Peyer's patch (tissue), 4 donors: ENCODE data around the gene COMMD7.

ENCODE experiments used
- POLR2A ChIP-seq, 2 donors: fragments of 450-650 bp; IDR thresholded peaks; one replicate each; pipeline ENCODE4 v1.5.1; 2017; ENCODE audit warnings: antibody characterized with exemption in 2 of 2, mild to moderate bottlenecking in 2 of 2, moderate library complexity in 2 of 2
- TF ChIP-seq, protein P1 (sequence below), 6 experiments: fragments of 450-650 bp in 4 of 6; fragments of 200-600 bp in 2 of 6; sonication (generic) in 1 of 6; IDR thresholded peaks; one replicate each; pipeline ENCODE4 v1.5.1; 2017 to 2019; ENCODE audit warnings: antibody characterized with exemption in 6 of 6, mild to moderate bottlenecking in 3 of 6, moderate library complexity in 1 of 6

GRCh38 chr20:32751702-32752457 lies 8.6 kb upstream of the COMMD7 start:
- TF ChIP-seq, protein P1, sequence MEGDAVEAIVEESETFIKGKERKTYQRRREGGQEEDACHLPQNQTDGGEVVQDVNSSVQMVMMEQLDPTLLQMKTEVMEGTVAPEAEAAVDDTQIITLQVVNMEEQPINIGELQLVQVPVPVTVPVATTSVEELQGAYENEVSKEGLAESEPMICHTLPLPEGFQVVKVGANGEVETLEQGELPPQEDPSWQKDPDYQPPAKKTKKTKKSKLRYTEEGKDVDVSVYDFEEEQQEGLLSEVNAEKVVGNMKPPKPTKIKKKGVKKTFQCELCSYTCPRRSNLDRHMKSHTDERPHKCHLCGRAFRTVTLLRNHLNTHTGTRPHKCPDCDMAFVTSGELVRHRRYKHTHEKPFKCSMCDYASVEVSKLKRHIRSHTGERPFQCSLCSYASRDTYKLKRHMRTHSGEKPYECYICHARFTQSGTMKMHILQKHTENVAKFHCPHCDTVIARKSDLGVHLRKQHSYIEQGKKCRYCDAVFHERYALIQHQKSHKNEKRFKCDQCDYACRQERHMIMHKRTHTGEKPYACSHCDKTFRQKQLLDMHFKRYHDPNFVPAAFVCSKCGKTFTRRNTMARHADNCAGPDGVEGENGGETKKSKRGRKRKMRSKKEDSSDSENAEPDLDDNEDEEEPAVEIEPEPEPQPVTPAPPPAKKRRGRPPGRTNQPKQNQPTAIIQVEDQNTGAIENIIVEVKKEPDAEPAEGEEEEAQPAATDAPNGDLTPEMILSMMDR (IDR thresholded peaks at IDR 0.05): no peak
- no peak for TF ChIP-seq POLR2A (IDR thresholded peaks at IDR 0.05)
